ENCODE data around the gene LCE1E. TPM values are rescaled to one million over a fixed set of nuclear protein-coding genes. Genes with fewer than 3 reads are reported as not detected.

LCE1E gene
- total RNA-seq, 5 donors from 2014 or later (not counting 1 experiment from before 2014, with no cell fraction given): not detected

GRCh38 chr1:152801333-152801732 is 15.3 kb downstream of the LCE1E start:
- no peak for ATAC-seq (replicated peaks in 1 of 4)
- Mint-ChIP-seq H3K4me1 (no peaks in the 10 kb centered on the region), H3K4me3 (no peak overlapping the region), H3K27ac (no peak overlapping the region), H3K36me3 (no peaks in the 10 kb centered on the region), H3K27me3 (peaks cover 30 to 37% of the 10 kb centered on the region in 2 donors), H3K9me3 (no peaks in the 10 kb centered on the region)
- CTCF ChIA-PET: no interaction called here
- Histone ChIP-seq H3K27me3 (replicated peaks in 1 of 2; ENCODE audit: control insufficient read depth in 2 of 2, extremely low read depth in 1 of 2, insufficient read depth in 2 of 2, low read length in 1 of 2) (peaks cover 0 to 14% of the 10 kb centered on the region in 2 experiments), H3K9me3 (no peaks in the 10 kb centered on the region), H3K4me1 (ENCODE audit: control insufficient read depth in 1 of 2, extremely low read depth in 1 of 2, insufficient read depth in 2 of 2, low read length in 2 of 2) (no peaks in the 10 kb centered on the region), H3K4me3 (ENCODE audit: control insufficient read depth in 1 of 2, extremely low read depth in 1 of 2, low read length in 1 of 2) (no peak overlapping the region), H3K27ac (ENCODE audit: low read length) (no peak overlapping the region), H3K36me3 (ENCODE audit: control insufficient read depth in 2 of 2, extremely low read depth in 1 of 2, insufficient read depth in 1 of 2, low read length in 1 of 2) (no peaks in the 10 kb centered on the region)
- POLR2A ChIA-PET: no interaction called here
- 63% methylated on average over 1 of the region's 1 CpG for WGBS (ENCODE audit: insufficient coverage)
- DNase-seq: no peak

GRCh38 chr1:152806576-152806975 is 20.5 kb downstream of the LCE1E start, which contains the start of gene LCE1C:
Gene LCE1C (minus strand): TSS chr1:152806651. CDS start chr1:152805478, 1,173 bp downstream.
- no CpG with 5 or more reads among the region's 3 CpGs for whole genome bisulfite sequencing (ENCODE audit: insufficient coverage)
- H3K27ac Mint-ChIP-seq: no peak within 1 kb of the TSS
- Histone ChIP-seq H3K27ac (ENCODE audit: low read length) (no peak within 1 kb of the TSS), H3K27me3 (replicated peaks in 1 of 2; ENCODE audit: control insufficient read depth in 2 of 2, extremely low read depth in 1 of 2, insufficient read depth in 2 of 2, low read length in 1 of 2) (peaks cover 2 to 8% of the 10 kb centered on the region in 2 experiments), H3K9me3 (no peaks in the 10 kb centered on the region), H3K36me3 (ENCODE audit: control insufficient read depth in 2 of 2, extremely low read depth in 1 of 2, insufficient read depth in 1 of 2, low read length in 1 of 2) (no peaks in the 10 kb centered on the region), H3K4me3 (ENCODE audit: control insufficient read depth in 1 of 2, extremely low read depth in 1 of 2, low read length in 1 of 2) (no peak within 1 kb of the TSS), H3K4me1 (ENCODE audit: control insufficient read depth in 1 of 2, extremely low read depth in 1 of 2, insufficient read depth in 2 of 2, low read length in 2 of 2) (no peaks in the 10 kb centered on the region)
- no peak within 1 kb of the TSS for H3K4me3 Mint-ChIP-seq
- CTCF ChIA-PET: no interaction called here
- no peaks in the 10 kb centered on the region for H3K4me1 Mint-ChIP-seq
- H3K36me3 Mint-ChIP-seq: no peaks in the 10 kb centered on the region
- DNase-seq (no peak), ATAC-seq (replicated peaks in 1 of 4) (no peak)
- POLR2A ChIA-PET: no interaction called here
- H3K9me3 Mint-ChIP-seq: peaks cover 0 to 8% (median 0%) of the 10 kb centered on the region in 3 donors
- H3K27me3 Mint-ChIP-seq: peaks cover 25 to 28% of the 10 kb centered on the region in 2 donors

- no peaks in the 10 kb centered on the region for H3K9me3 ChIP-seq
- H3K36me3 ChIP-seq (ENCODE audit: control insufficient read depth in 2 of 2, extremely low read depth in 1 of 2, insufficient read depth in 1 of 2, low read length in 1 of 2): no peaks in the 10 kb centered on the region
- H3K4me3 Mint-ChIP-seq: no peak overlapping the region
- peaks cover 2 to 7% of the 10 kb centered on the region in 2 experiments for H3K27me3 ChIP-seq (replicated peaks in 1 of 2; ENCODE audit: control insufficient read depth in 2 of 2, extremely low read depth in 1 of 2, insufficient read depth in 2 of 2, low read length in 1 of 2)
- WGBS (ENCODE audit: insufficient coverage): 81% methylated on average over 2 of the region's 2 CpGs
- H3K27me3 Mint-ChIP-seq: peaks cover 11 to 18% of the 10 kb centered on the region in 2 donors
- H3K4me3 ChIP-seq (ENCODE audit: control insufficient read depth in 1 of 2, extremely low read depth in 1 of 2, low read length in 1 of 2): no peak overlapping the region
- no peaks in the 10 kb centered on the region for H3K36me3 Mint-ChIP-seq
- DNase-seq: no peak
- ChIA-PET CTCF (no interaction called here), POLR2A (no interaction called here)
- H3K9me3 Mint-ChIP-seq: peaks cover 0 to 8% (median 0%) of the 10 kb centered on the region in 3 donors
- H3K27ac ChIP-seq (ENCODE audit: low read length): no peak overlapping the region
- H3K4me1 ChIP-seq (ENCODE audit: control insufficient read depth in 1 of 2, extremely low read depth in 1 of 2, insufficient read depth in 2 of 2, low read length in 2 of 2): no peaks in the 10 kb centered on the region
- no peaks in the 10 kb centered on the region for H3K4me1 Mint-ChIP-seq
- H3K27ac Mint-ChIP-seq: no peak overlapping the region
- peak in 1 of 4 experiments; percentile 15 for ATAC-seq (replicated peaks in 1 of 4)
These were observed 25.0 kb downstream of the LCE1E start for GRCh38 chr1:152811050-152811449.

GRCh38 chr1:152811671-152812070 is 25.6 kb downstream of the LCE1E start, which contains the start of gene LCE1B:
Gene LCE1B (plus strand): TSS chr1:152811971. CDS start chr1:152812447, 476 bp downstream.
- peaks cover 11 to 21% of the 10 kb centered on the region in 2 donors for H3K27me3 Mint-ChIP-seq
- Histone ChIP-seq H3K4me3 (ENCODE audit: control insufficient read depth in 1 of 2, extremely low read depth in 1 of 2, low read length in 1 of 2) (no peak within 1 kb of the TSS), H3K27ac (ENCODE audit: low read length) (no peak within 1 kb of the TSS), H3K9me3 (no peaks in the 10 kb centered on the region), H3K36me3 (ENCODE audit: control insufficient read depth in 2 of 2, extremely low read depth in 1 of 2, insufficient read depth in 1 of 2, low read length in 1 of 2) (no peaks in the 10 kb centered on the region), H3K4me1 (ENCODE audit: control insufficient read depth in 1 of 2, extremely low read depth in 1 of 2, insufficient read depth in 2 of 2, low read length in 2 of 2) (no peaks in the 10 kb centered on the region), H3K27me3 (replicated peaks in 1 of 2; ENCODE audit: control insufficient read depth in 2 of 2, extremely low read depth in 1 of 2, insufficient read depth in 2 of 2, low read length in 1 of 2) (peaks cover 2 to 4% of the 10 kb centered on the region in 2 experiments)
- ATAC-seq (replicated peaks in 1 of 4): no peak
- no peaks in the 10 kb centered on the region for H3K36me3 Mint-ChIP-seq
- H3K9me3 Mint-ChIP-seq: peaks cover 0 to 8% (median 0%) of the 10 kb centered on the region in 3 donors
- ChIA-PET POLR2A (no interaction called here), CTCF (no interaction called here)
- H3K4me1 Mint-ChIP-seq: no peaks in the 10 kb centered on the region
- no peak within 1 kb of the TSS for H3K4me3 Mint-ChIP-seq
- DNase-seq: no peak
- no peak within 1 kb of the TSS for H3K27ac Mint-ChIP-seq
- WGBS (ENCODE audit: insufficient coverage): no CpG with 5 or more reads among the region's 2 CpGs

- Histone ChIP-seq H3K4me1 (ENCODE audit: control insufficient read depth in 1 of 2, extremely low read depth in 1 of 2, insufficient read depth in 2 of 2, low read length in 2 of 2) (no peaks in the 10 kb centered on the region), H3K4me3 (ENCODE audit: control insufficient read depth in 1 of 2, extremely low read depth in 1 of 2, low read length in 1 of 2) (no peak overlapping the region), H3K36me3 (ENCODE audit: control insufficient read depth in 2 of 2, extremely low read depth in 1 of 2, insufficient read depth in 1 of 2, low read length in 1 of 2) (no peaks in the 10 kb centered on the region), H3K27me3 (replicated peaks in 1 of 2; ENCODE audit: control insufficient read depth in 2 of 2, extremely low read depth in 1 of 2, insufficient read depth in 2 of 2, low read length in 1 of 2) (peaks cover 0 to 3% of the 10 kb centered on the region in 2 experiments), H3K9me3 (no peaks in the 10 kb centered on the region), H3K27ac (ENCODE audit: low read length) (no peak overlapping the region)
- DNase-seq (no peak), ATAC-seq (replicated peaks in 1 of 4) (no peak)
- ChIA-PET POLR2A (no interaction called here), CTCF (no interaction called here)
- H3K9me3 Mint-ChIP-seq: no peaks in the 10 kb centered on the region
- H3K4me1 Mint-ChIP-seq: no peaks in the 10 kb centered on the region
- H3K27ac Mint-ChIP-seq: no peak overlapping the region
- no peak overlapping the region for H3K4me3 Mint-ChIP-seq
- 78% methylated on average over 4 of the region's 6 CpGs for WGBS (ENCODE audit: insufficient coverage)
- peaks cover 18% of the 10 kb centered on the region in 2 donors for H3K27me3 Mint-ChIP-seq
- no peaks in the 10 kb centered on the region for H3K36me3 Mint-ChIP-seq
These were observed 31.3 kb downstream of the LCE1E start for GRCh38 chr1:152817309-152817708.

GRCh38 chr1:152823294-152823693 is 37.2 kb downstream of the LCE1E start:
- no peak overlapping the region for H3K4me3 Mint-ChIP-seq
- Histone ChIP-seq H3K36me3 (ENCODE audit: control insufficient read depth in 2 of 2, extremely low read depth in 1 of 2, insufficient read depth in 1 of 2, low read length in 1 of 2) (no peaks in the 10 kb centered on the region), H3K9me3 (no peaks in the 10 kb centered on the region), H3K27me3 (replicated peaks in 1 of 2; ENCODE audit: control insufficient read depth in 2 of 2, extremely low read depth in 1 of 2, insufficient read depth in 2 of 2, low read length in 1 of 2) (peaks cover 0 to 14% of the 10 kb centered on the region in 2 experiments), H3K4me3 (ENCODE audit: control insufficient read depth in 1 of 2, extremely low read depth in 1 of 2, low read length in 1 of 2) (no peak overlapping the region), H3K4me1 (ENCODE audit: control insufficient read depth in 1 of 2, extremely low read depth in 1 of 2, insufficient read depth in 2 of 2, low read length in 2 of 2) (no peaks in the 10 kb centered on the region), H3K27ac (ENCODE audit: low read length) (no peak overlapping the region)
- no peaks in the 10 kb centered on the region for H3K4me1 Mint-ChIP-seq
- ChIA-PET CTCF (no interaction called here), POLR2A (interaction anchor here in 1 of 2 donors (0.7 kb wide), 1 partner anchor 348 kb away, joined by 3 read pairs; no protein-coding TSS in a partner anchor)
- ATAC-seq (replicated peaks in 1 of 4) (no peak), DNase-seq (no peak)
- H3K36me3 Mint-ChIP-seq: no peaks in the 10 kb centered on the region
- H3K27ac Mint-ChIP-seq: no peak overlapping the region
- 17% methylated on average over 1 of the region's 5 CpGs for WGBS (ENCODE audit: insufficient coverage)
- peaks cover 23 to 29% of the 10 kb centered on the region in 2 donors for H3K27me3 Mint-ChIP-seq
- no peaks in the 10 kb centered on the region for H3K9me3 Mint-ChIP-seq

DNA sequence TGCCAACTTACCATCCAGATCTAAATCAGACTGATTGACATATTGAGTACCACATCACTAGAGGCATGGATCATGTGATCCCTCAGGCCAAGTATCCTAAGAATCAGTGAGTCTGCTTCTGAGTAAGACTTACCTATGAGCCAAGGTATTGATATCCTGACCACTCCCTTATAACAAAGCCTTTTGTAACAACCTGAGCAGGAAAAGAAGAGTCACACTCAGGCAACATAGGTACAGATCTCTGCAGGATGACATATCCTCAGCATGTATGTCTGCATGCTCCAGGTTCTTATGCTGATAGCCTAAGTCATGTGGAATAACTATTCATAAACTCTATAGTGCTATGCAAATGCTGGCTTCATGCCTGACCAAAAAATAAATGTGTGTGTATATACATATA is 38.9 kb downstream of the LCE1E start:
- Mint-ChIP-seq H3K36me3 (no peaks in the 10 kb centered on the region), H3K4me1 (no peaks in the 10 kb centered on the region), H3K27ac (no peak overlapping the region), H3K9me3 (no peaks in the 10 kb centered on the region), H3K27me3 (peaks cover 36% of the 10 kb centered on the region in 2 donors), H3K4me3 (no peak overlapping the region)
- Histone ChIP-seq H3K27me3 (replicated peaks in 1 of 2; ENCODE audit: control insufficient read depth in 2 of 2, extremely low read depth in 1 of 2, insufficient read depth in 2 of 2, low read length in 1 of 2) (peaks cover 0 to 14% of the 10 kb centered on the region in 2 experiments), H3K27ac (ENCODE audit: low read length) (no peak overlapping the region), H3K4me3 (ENCODE audit: control insufficient read depth in 1 of 2, extremely low read depth in 1 of 2, low read length in 1 of 2) (no peak overlapping the region), H3K9me3 (no peaks in the 10 kb centered on the region), H3K36me3 (ENCODE audit: control insufficient read depth in 2 of 2, extremely low read depth in 1 of 2, insufficient read depth in 1 of 2, low read length in 1 of 2) (no peaks in the 10 kb centered on the region), H3K4me1 (ENCODE audit: control insufficient read depth in 1 of 2, extremely low read depth in 1 of 2, insufficient read depth in 2 of 2, low read length in 2 of 2) (no peaks in the 10 kb centered on the region)
- ATAC-seq (replicated peaks in 1 of 4) (no peak), DNase-seq (no peak)
- ChIA-PET CTCF (no interaction called here), POLR2A (no interaction called here)
